Measurements from ENCODE around the gene GABBR2. TPM values are rescaled to one million over a fixed set of nuclear protein-coding genes. Genes with fewer than 3 reads are reported as not detected.

Gene GABBR2
- total and polyA plus RNA-seq, 8 donors: 0.41 to 2.3 (median 0.79) TPM

- no peak overlapping the region for H3K27ac ChIP-seq
- no peaks in the 10 kb centered on the region for H3K36me3 ChIP-seq
- intact Hi-C loops (cut with DNase I): no loop called here
- no peak overlapping the region for H3K4me3 ChIP-seq
- no peak for DNase-seq
- H3K4me1 ChIP-seq: no peaks in the 10 kb centered on the region
- peaks cover 0 to 10% of the 10 kb centered on the region in 2 donors for H3K27me3 ChIP-seq
- no peak for TF ChIP-seq CTCF (IDR thresholded peaks at IDR 0.05)
- no peak for ATAC-seq
- no peaks in the 10 kb centered on the region for H3K9me3 ChIP-seq
Measured at GRCh38 chr9:98637381-98637780, 71.4 kb downstream of the GABBR2 start.

DNA sequence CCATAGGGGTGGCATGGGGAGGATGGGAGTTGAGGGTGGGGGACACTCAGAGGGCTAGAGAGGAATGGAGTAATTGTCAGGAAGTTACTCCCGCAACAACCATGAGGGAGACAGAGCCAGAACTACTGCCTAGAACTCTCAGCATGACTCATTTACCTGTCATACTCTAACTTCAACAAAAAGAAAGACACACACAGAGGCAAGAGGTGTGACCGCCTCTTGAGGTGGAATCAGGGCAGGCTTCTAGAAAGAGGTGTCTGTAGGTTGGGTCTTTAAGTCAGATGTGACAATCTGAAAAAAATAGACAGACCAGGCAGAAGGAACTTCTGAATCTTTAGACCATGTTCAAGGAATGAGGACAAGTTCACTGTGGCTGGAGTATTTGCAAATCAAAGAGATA, 73.4 kb downstream of the GABBR2 start:
- Histone ChIP-seq H3K27ac (no peak overlapping the region), H3K9me3 (no peaks in the 10 kb centered on the region), H3K4me1 (no peaks in the 10 kb centered on the region), H3K36me3 (no peaks in the 10 kb centered on the region), H3K4me3 (no peak overlapping the region), H3K27me3 (no peaks in the 10 kb centered on the region)
- intact Hi-C loops (cut with DNase I): no loop called here
- DNase-seq (no peak), ATAC-seq (no peak)
- no peak for TF ChIP-seq CTCF (IDR thresholded peaks at IDR 0.05)

GRCh38 chr9:98634685-98635336, 73.9 kb downstream of the GABBR2 start:
- H3K9me3 ChIP-seq: no peaks in the 10 kb centered on the region
- ATAC-seq: no peak
- TF ChIP-seq CTCF (IDR thresholded peaks at IDR 0.05): no peak
- intact Hi-C loops (cut with DNase I): no loop called here
- H3K36me3 ChIP-seq: no peaks in the 10 kb centered on the region
- no peak for DNase-seq
- H3K27ac ChIP-seq: no peak overlapping the region
- H3K4me3 ChIP-seq: no peak overlapping the region
- H3K4me1 ChIP-seq: no peaks in the 10 kb centered on the region
- H3K27me3 ChIP-seq: peaks cover 0 to 2% of the 10 kb centered on the region in 2 donors

- Histone ChIP-seq H3K4me1 (no peaks in the 10 kb centered on the region), H3K27ac (no peak overlapping the region), H3K27me3 (peaks cover 0 to 20% of the 10 kb centered on the region in 2 donors), H3K4me3 (no peak overlapping the region), H3K9me3 (no peaks in the 10 kb centered on the region), H3K36me3 (no peaks in the 10 kb centered on the region)
- intact Hi-C loops (cut with DNase I): no loop called here
- TF ChIP-seq CTCF (IDR thresholded peaks at IDR 0.05): no peak
- ATAC-seq (no peak), DNase-seq (no peak)
Measured at GRCh38 chr9:98632839-98633238, 75.9 kb downstream of the GABBR2 start.

- DNase-seq: no peak
- intact Hi-C loops (cut with DNase I): no loop called here
- Histone ChIP-seq H3K36me3 (no peaks in the 10 kb centered on the region), H3K27me3 (peaks cover 0 to 41% of the 10 kb centered on the region in 2 donors), H3K4me1 (no peaks in the 10 kb centered on the region), H3K4me3 (no peak overlapping the region), H3K27ac (no peak overlapping the region), H3K9me3 (no peaks in the 10 kb centered on the region)
- no peak for ATAC-seq
- no peak for TF ChIP-seq CTCF (IDR thresholded peaks at IDR 0.05)
Measured at GRCh38 chr9:98627296-98627695, 81.4 kb downstream of the GABBR2 start.

Measured in left lung (tissue), 10 donors.